BJ (cell line): ENCODE measurements around the gene AR. TPM values are rescaled to one million over a fixed set of nuclear protein-coding genes. Genes with fewer than 3 reads are reported as not detected.

ENCODE experiments used
- CTCF ChIA-PET: fragments of 350-600 bp; formaldehyde crosslinking; extraction: SDS; loops from one replicate; lab custom pipeline; 2021; ENCODE audit warnings: antibody characterized with exemption, inconsistent platforms; lab: Yijun Ruan, JAX
- POLR2A ChIA-PET: fragments of 300-600 bp; sonication (Branson Sonifier 250); formaldehyde crosslinking; extraction: SDS; loops from one replicate; lab custom pipeline; 2021; ENCODE audit warnings: antibody characterized with exemption; lab: Charles Lee
- DNase-seq: peaks from one replicate; pipeline ENCODE4 v3.0.0-alpha.2; 2011; ENCODE audit warnings: low read depth
- H3K27me3 ChIP-seq: 2 replicates; pipeline ENCODE4 v1.6.0; 2011; ENCODE audit warnings: low read length; ENCODE audit not compliant: control insufficient read depth, insufficient read depth
- H3K36me3 ChIP-seq: 2 replicates; pipeline ENCODE4 v1.5.1; 2011; ENCODE audit warnings: low read length; ENCODE audit not compliant: control insufficient read depth, insufficient read depth
- H3K4me3 ChIP-seq: 2 replicates; pipeline ENCODE4 v1.5.1; 2011; ENCODE audit warnings: low read depth, mild to moderate bottlenecking, control low read depth, low read length
- polyA plus RNA-seq: library from polyadenylated mRNA; depleted of rRNA; stranded (reverse); fragments of >200 nt; gene quantifications from 2 replicates; pipeline ENCODE4 v1.2.3, GENCODE V29; 2011
- TF ChIP-seq, protein P1 (sequence below): IDR thresholded peaks from 2 replicates; pipeline ENCODE4 v1.5.1; 2011; ENCODE audit warnings: low read depth, mild to moderate bottlenecking, control low read depth, inconsistent platforms, low read length, moderate library complexity; ENCODE audit not compliant: insufficient read depth

The AR gene
- polyA plus RNA-seq, 1 experiment, result 13.9 TPM

DNA sequence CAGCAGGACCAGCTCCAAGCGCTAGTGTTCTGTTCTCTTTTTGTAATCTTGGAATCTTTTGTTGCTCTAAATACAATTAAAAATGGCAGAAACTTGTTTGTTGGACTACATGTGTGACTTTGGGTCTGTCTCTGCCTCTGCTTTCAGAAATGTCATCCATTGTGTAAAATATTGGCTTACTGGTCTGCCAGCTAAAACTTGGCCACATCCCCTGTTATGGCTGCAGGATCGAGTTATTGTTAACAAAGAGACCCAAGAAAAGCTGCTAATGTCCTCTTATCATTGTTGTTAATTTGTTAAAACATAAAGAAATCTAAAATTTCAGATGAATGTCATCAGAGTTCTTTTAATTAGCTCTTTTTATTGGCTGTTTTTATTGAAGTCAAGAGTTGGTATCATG lies 186.5 kb downstream of the AR start:
- ChIA-PET POLR2A (no interaction called here), CTCF (interaction anchor here (1.3 kb wide), 1 partner anchor 174 kb away, joined by 3 read pairs; no protein-coding TSS in a partner anchor)
- no peak for DNase-seq
- TF ChIP-seq, protein P1, sequence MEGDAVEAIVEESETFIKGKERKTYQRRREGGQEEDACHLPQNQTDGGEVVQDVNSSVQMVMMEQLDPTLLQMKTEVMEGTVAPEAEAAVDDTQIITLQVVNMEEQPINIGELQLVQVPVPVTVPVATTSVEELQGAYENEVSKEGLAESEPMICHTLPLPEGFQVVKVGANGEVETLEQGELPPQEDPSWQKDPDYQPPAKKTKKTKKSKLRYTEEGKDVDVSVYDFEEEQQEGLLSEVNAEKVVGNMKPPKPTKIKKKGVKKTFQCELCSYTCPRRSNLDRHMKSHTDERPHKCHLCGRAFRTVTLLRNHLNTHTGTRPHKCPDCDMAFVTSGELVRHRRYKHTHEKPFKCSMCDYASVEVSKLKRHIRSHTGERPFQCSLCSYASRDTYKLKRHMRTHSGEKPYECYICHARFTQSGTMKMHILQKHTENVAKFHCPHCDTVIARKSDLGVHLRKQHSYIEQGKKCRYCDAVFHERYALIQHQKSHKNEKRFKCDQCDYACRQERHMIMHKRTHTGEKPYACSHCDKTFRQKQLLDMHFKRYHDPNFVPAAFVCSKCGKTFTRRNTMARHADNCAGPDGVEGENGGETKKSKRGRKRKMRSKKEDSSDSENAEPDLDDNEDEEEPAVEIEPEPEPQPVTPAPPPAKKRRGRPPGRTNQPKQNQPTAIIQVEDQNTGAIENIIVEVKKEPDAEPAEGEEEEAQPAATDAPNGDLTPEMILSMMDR, result no peak
- Histone ChIP-seq H3K27me3 (no peaks in the 10 kb centered on the region), H3K4me3 (no peak overlapping the region), H3K36me3 (0 out of 2 replicates have a peak, but pooled peaks cover 1% of the 10 kb centered on the region)

DNA sequence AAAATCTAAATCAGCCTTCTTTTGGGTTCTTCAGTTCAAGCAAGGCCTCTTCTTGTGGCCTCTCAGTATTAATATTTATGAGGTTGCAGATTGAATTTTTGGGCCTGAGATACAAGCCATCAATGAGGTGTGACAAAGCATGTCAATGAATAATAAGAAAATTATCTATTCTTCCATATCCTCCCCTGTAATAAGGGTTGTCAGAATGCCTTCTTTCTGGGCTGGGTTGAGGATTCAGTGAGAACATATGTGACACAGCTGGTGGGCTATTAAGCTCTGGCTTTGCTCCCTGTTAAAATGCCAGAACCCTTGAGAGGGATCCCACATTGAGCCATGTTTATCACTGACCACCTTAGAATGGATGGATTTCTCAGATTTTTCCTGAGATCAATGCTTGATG lies 187.2 kb downstream of the AR start:
- Histone ChIP-seq H3K36me3 (0 out of 2 replicates have a peak, but pooled peaks cover 1% of the 10 kb centered on the region), H3K27me3 (no peaks in the 10 kb centered on the region), H3K4me3 (no peak overlapping the region)
- ChIA-PET POLR2A (no interaction called here), CTCF (interaction anchor here (1.3 kb wide), 1 partner anchor 175 kb away, joined by 3 read pairs; no protein-coding TSS in a partner anchor)
- TF ChIP-seq, protein P1, result no peak
- DNase-seq, result no peak

DNA sequence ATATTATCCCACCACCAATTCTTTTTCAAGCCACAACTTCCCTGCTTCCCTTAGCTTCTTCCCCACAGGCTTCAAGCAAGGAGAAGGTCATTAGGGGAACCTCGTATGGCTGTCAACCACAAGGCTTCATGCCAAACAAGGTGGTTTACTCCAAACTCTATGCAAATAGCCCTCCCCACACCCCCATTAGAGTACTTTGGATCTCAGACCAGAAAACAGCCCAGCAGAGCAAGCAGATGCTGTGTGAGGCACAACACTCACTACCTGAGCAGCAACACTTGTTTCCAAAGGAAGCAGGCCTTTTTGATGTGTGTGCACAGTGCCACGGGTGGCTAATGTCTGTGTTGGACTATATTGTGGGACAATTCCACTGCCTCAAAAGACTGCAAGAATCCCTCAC lies 189.0 kb downstream of the AR start:
- H3K27me3 ChIP-seq, result no peaks in the 10 kb centered on the region
- no peak overlapping the region for H3K4me3 ChIP-seq
- ChIA-PET CTCF (interaction anchor here (0.9 kb wide), 1 partner anchor 177 kb away, joined by 3 read pairs; no protein-coding TSS in a partner anchor), POLR2A (no interaction called here)
- DNase-seq, result no peak
- no peaks in the 10 kb centered on the region for H3K36me3 ChIP-seq
- TF ChIP-seq, protein P1, result no peak

DNA sequence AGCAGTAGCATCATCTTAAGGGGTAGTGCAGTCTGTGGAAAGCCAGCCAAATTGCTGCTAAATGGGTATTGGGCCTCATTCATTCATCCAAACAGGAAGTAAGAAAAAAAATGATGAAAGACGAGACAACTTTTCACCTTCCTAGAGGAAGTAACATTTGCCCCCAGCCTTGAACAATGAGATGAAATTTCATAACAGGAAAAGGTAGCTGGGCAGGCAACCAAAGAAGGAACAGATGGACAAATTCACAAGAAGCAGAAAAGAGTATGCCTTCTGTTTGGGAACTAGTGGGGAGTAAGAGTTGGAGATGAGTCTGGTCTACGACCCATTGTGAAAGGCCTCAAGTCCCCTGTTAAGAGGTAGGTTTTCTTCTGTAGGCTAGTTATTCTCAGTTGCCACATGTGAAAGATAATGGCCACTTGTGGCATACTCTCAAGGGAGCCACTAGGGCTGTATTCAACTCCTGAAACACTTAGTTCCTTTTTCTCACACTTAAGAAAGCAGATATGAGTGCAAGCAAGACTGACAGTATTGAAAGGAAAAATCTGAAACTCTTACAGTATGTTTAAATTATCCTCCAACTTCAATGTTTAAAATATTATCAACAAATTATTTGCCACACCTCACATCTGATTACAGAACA lies 190.4 kb downstream of the AR start:
- CTCF ChIA-PET, result no interaction called here
- Histone ChIP-seq H3K27me3 (no peaks in the 10 kb centered on the region), H3K36me3 (no peaks in the 10 kb centered on the region), H3K4me3 (no peak overlapping the region)
- no peak for DNase-seq
- POLR2A ChIA-PET, result no interaction called here
- TF ChIP-seq, protein P1, result no peak

DNA sequence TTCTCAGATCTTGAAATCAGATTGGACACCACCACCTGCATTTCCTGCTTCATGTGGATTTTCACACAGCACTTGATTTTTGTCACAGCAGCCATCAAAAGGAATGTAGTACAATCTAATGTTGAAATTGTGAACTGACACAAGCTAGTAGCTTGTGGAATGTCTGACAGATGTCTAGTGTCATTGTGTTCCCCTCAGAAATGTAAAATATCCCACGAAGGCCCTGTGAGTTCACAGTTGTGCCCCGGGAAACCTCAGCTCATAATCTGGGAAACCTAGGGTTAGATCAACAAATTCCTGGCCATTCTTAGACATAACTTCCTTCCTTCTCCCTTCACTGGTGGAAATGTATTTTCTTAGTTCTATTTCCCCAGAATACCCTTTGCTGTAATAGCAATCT lies 205.7 kb downstream of the AR start:
- ChIA-PET POLR2A (no interaction called here), CTCF (no interaction called here)
- TF ChIP-seq, protein P1, result no peak
- Histone ChIP-seq H3K27me3 (no peaks in the 10 kb centered on the region), H3K36me3 (no peaks in the 10 kb centered on the region), H3K4me3 (no peak overlapping the region)
- DNase-seq, result no peak
